ENCODE results near the gene GPR161. TPM values are rescaled to one million over a fixed set of nuclear protein-coding genes. Genes with fewer than 3 reads are reported as not detected.
A peak's percentile ranks its signal among the peaks of the same experiment; 100 is the strongest.

The GPR161 gene
- total RNA-seq, 4 donors from 2014 or later = 19.5 to 46.7 (median 22.9) TPM

- peaks cover 5 to 15% (median 6%) of the 10 kb centered on the region in 4 donors for H3K4me1 ChIP-seq
- H3K9me3 ChIP-seq = no peaks in the 10 kb centered on the region
- no peak for DNase-seq (ENCODE audit: extremely low spot score)
- intact Hi-C loops (cut with DNase I) = no loop called here
- no peaks in the 10 kb centered on the region for H3K27me3 ChIP-seq
- H3K4me3 ChIP-seq = no peak overlapping the region
- 91% methylated on average over 3 of the region's 3 CpGs for WGBS
- H3K27ac ChIP-seq (replicated peaks in 1 of 4) = no peak overlapping the region
- TF ChIP-seq CTCF (IDR thresholded peaks at IDR 0.05) = no peak
- no peak for TF ChIP-seq EP300 (IDR thresholded peaks at IDR 0.05)
- no peak for TF ChIP-seq POLR2A (IDR thresholded peaks at IDR 0.05; ENCODE audit: low read depth)
- no peak for TF ChIP-seq POLR2AphosphoS5 (IDR thresholded peaks at IDR 0.05)
- no peaks in the 10 kb centered on the region for H3K36me3 ChIP-seq
Measured at GRCh38 chr1:168141871-168142385, 5.2 kb upstream of the GPR161 start.

- DNase-seq (ENCODE audit: extremely low spot score) = no peak
- H3K4me1 ChIP-seq = peaks cover 18 to 32% (median 22%) of the 10 kb centered on the region in 4 donors
- H3K9me3 ChIP-seq = no peaks in the 10 kb centered on the region
- TF ChIP-seq CTCF (IDR thresholded peaks at IDR 0.05) (no peak), POLR2AphosphoS5 (IDR thresholded peaks at IDR 0.05) (no peak), POLR2A (IDR thresholded peaks at IDR 0.05; ENCODE audit: low read depth) (no peak), EP300 (IDR thresholded peaks at IDR 0.05) (no peak)
- H3K27ac ChIP-seq (replicated peaks in 1 of 4) = no peak overlapping the region
- intact Hi-C loops (cut with DNase I) = no loop called here
- H3K36me3 ChIP-seq = no peaks in the 10 kb centered on the region
- H3K4me3 ChIP-seq = no peak overlapping the region
- H3K27me3 ChIP-seq = no peaks in the 10 kb centered on the region
Measured at GRCh38 chr1:168139070-168139469, 2.3 kb upstream of the GPR161 start.

- Histone ChIP-seq H3K27me3 (no peaks in the 10 kb centered on the region), H3K4me1 (peaks cover 18 to 35% (median 23%) of the 10 kb centered on the region in 4 donors), H3K36me3 (no peaks in the 10 kb centered on the region), H3K4me3 (no peak overlapping the region), H3K27ac (replicated peaks in 1 of 4) (peak overlapping the region; percentile 85 to 90 (median 88)), H3K9me3 (no peaks in the 10 kb centered on the region)
- TF ChIP-seq EP300 (IDR thresholded peaks at IDR 0.05) = no peak
- no peak for TF ChIP-seq POLR2AphosphoS5 (IDR thresholded peaks at IDR 0.05)
- TF ChIP-seq POLR2A (IDR thresholded peaks at IDR 0.05; ENCODE audit: low read depth) = no peak
- TF ChIP-seq CTCF (IDR thresholded peaks at IDR 0.05) = no peak
- intact Hi-C loops (cut with DNase I) = no loop called here
- no peak for DNase-seq (ENCODE audit: extremely low spot score)
- WGBS = 59% methylated on average over 5 of the region's 5 CpGs
Measured at GRCh38 chr1:168138134-168138533, 1.4 kb upstream of the GPR161 start.

- Histone ChIP-seq H3K27ac (replicated peaks in 1 of 4) (peak overlapping the region; percentile 85 to 90 (median 88)), H3K9me3 (no peaks in the 10 kb centered on the region), H3K27me3 (no peaks in the 10 kb centered on the region), H3K4me3 (peak overlapping the region; percentile 80 to 92 (median 84)), H3K4me1 (peaks cover 18 to 35% (median 23%) of the 10 kb centered on the region in 4 donors), H3K36me3 (no peaks in the 10 kb centered on the region)
- WGBS = 2% methylated on average over 6 of the region's 6 CpGs
- DNase-seq (ENCODE audit: extremely low spot score) = no peak
- intact Hi-C loops (cut with DNase I) = no loop called here
- TF ChIP-seq POLR2AphosphoS5 (IDR thresholded peaks at IDR 0.05) (peak in 1 of 2 donors; percentile 44), CTCF (IDR thresholded peaks at IDR 0.05) (no peak), EP300 (IDR thresholded peaks at IDR 0.05) (no peak), POLR2A (IDR thresholded peaks at IDR 0.05; ENCODE audit: low read depth) (no peak)
Measured at GRCh38 chr1:168137515-168137821, 738 bp upstream of the GPR161 start.

Data from esophagus muscularis mucosa (tissue), 4 donors.